HG02870 (cell line): Measurements from ENCODE around the gene DUSP11.
"Not testable (repeated sequence)": the region's sequence is repeated elsewhere in the genome, so short reads cannot be mapped to it uniquely, and the experiment has no call there.

Experiments
- ATAC-seq: cut with Tn5 transposase; IDR thresholded peaks from one replicate; pipeline ENCODE4 v1.9.1; 2021; ENCODE audit warnings: mild to moderate bottlenecking, moderate library complexity; ENCODE audit not compliant: unreplicated experiment

DUSP11 gene

GRCh38 chr2:73776381-73776780 lies 3.5 kb downstream of the DUSP11 start:
- ATAC-seq = no peak

DNA sequence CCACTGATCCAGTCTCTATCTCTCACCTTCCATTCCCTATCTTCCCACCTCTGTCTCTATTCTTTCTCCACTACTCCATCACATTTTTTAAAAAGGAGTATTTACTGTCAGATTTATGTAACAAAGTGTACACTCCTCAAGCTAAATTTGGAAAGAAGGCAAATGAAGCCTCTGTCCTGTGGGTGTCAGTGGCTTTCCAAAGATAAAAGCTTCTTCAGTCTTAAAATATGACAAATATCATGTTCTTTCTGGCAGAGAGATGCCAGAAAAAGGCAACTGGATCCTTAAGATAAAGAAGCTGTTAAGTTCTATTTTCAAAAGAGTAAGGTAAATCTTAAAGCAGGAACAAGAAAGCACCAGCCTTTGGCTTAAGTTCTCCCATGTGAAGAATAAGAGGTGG lies 7.1 kb downstream of the DUSP11 start:
- ATAC-seq = no peak

GRCh38 chr2:73770725-73771124 lies 9.2 kb downstream of the DUSP11 start:
- ATAC-seq = no peak

DNA sequence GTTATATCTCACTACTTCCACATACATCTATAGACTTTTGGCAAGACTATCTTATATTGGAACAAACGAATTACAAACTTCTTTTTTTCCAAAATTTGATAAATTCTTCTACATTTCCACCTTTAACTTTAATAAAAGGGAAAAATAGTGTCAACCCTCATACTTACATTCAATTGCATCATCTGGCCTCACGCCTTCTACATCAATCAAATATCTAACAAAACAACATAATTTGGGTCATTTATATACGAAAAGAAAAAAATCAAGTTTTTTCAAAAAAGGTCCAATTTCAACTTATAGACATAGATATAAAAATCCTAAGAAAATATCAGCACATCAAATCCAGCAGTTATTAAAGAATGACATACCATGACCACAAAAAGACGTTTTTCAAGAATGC lies 12.9 kb downstream of the DUSP11 start:
- no peak for ATAC-seq

- no peak for ATAC-seq
Observed at GRCh38 chr2:73766349-73766748, 13.6 kb downstream of the DUSP11 start.

GRCh38 chr2:73764945-73765344 lies 15.0 kb downstream of the DUSP11 start:
- ATAC-seq = no peak

DNA sequence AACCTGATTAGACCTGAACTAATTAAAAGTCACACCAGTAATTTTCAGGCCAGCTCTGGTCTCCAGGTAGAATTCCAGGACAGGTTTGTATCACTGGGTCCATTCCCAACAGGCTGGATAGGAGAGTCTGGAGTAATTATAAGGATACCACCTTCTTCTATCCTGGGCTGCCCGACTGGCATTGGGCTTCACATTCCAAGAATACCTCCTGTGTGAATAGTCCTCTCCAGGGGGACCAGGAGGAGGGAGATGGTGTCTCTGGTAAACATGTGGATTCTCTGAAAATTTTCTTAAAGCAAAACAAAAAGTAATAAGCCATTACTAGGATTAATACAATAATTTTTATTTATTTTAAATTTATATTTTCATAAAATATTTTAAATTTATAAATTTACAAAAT lies 17.3 kb downstream of the DUSP11 start:
- ATAC-seq = no peak

- ATAC-seq = no peak
Observed at GRCh38 chr2:73759904-73760303, 20.0 kb downstream of the DUSP11 start.

GRCh38 chr2:73759285-73759764 lies 20.6 kb downstream of the DUSP11 start:
- ATAC-seq = no peak

DNA sequence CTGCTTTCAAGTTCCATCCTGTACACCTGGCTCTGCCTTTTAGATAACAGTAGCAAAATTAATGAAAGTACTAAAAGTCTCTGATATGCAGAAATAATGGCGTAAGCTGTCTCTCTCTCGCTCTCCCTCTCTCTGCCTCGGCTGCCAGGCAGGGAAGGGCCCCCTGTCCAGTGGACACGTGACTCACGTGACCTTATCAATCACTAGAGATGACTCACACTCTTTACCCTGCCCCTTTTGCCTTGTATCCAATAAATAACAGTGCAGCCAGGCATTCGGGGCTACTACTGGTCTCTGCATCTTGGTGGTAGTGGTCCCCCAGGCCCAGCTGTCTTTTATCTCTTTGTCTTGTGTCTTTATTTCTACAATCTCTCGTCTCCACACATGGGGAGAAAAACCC lies 25.6 kb downstream of the DUSP11 start:
- not testable (repeated sequence) for ATAC-seq

- ATAC-seq = no peak
Observed at GRCh38 chr2:73749314-73749713, 30.6 kb downstream of the DUSP11 start.

- no peak for ATAC-seq
Observed at GRCh38 chr2:73746877-73747208, 33.1 kb downstream of the DUSP11 start.

- ATAC-seq = no peak
Observed at GRCh38 chr2:73746015-73746876, 33.7 kb downstream of the DUSP11 start.

DNA sequence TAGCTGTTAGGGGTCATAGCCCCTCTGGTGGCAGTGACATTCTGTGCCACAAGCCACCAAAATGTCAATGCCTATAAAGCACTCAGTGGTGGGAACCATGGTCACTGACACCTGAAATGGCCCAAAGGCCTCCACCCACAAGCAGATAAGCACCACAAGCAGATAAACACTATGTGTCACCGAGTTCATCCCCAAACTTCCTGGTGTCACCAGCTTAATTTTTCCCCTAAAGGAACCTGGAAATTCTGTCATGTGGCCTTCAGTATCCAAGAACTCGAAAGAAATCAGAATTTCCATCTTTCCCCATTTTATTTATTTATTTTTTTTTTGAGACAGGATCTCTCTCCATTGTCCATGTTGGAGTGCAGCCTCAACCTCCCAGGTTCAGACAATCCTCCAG lies 39.1 kb downstream of the DUSP11 start:
- no peak for ATAC-seq

DNA sequence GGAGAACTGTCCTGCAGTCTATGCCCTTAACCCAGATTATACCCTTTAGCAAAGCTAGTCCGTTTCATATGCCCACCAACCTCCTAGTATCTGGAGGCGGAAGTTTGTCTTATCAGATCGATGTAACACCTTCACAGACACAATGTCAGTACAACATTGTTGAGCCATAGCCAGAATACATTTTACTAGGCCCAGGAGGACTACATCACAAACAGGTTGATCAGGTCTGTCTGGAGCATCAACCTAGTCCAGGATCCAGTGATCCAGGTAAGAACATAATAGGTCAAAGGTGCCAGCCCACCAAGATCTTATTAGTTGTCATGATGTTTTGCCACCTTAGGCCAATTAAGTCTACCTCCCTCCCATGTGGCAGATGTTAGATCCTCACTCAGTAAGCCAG lies 40.8 kb downstream of the DUSP11 start:
- ATAC-seq = no peak

DNA sequence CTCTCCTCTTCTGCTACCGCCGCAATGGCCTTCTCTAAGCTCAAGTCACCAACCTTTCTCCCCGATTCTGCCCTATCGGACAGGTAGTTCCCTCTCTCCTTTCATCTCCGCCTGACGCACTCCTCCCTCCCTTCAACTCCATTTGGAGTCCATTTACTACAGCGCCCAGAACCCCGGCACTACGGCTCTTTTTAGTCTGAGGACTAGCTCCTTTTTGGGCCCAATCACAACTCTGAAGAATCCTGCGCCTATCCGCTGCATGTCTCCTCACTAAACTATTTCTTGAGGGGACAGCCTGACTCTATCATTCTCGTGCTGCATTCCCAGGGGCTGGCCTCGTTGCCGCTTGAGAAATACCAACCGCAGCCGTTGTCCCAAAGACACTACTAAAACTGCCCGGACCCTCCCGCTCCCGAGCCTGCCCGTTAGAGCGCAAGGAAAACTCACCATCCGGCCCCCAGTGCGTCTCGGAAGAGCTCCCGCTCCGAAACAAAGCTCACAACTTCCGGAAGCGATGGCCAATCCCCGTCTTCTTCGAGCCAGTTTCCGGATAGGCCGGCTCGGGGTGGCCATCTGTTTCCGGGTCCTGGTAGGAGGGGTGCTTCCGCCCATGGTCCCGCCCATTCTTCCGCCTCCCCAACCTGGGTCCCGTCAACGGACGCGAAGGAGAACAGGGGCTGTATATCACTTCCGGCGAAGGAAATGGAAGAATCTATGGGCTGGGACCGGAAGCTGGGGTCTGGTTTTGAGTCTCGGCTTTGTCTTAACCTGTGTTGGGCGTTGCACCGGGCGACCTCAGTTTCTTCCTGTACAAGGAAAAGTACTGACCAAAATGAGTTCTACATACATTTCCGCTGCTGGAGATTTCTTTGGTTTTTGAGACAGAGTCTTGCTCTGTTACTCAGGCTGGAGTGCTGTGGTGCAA lies 42.8 kb downstream of the DUSP11 start, which contains the start of gene TPRKB:
Gene TPRKB (minus strand): TSS at position 491 of the 925 bp plus-strand sequence. CDS start 2,776 bp downstream, outside the sequence.
- peak; percentile 96 for ATAC-seq

DNA sequence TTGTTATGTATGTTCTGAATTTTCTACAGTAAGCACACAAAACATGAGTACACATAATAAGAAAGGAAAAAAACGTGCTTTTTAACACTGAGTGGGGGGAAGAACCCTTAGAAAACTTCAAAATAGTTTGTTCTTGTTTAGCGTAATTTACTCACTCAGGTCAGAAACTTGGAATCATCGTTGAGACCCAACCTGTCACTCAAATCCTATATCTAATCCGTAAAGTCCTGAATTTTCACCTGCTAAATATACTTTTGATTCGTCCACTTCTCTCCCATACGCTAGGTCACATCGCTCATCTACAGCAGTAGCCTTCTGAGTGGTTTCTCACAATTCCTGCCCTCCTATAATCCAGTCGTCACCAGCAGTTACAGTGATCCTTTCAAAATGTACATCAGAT lies 43.5 kb downstream of the DUSP11 start:
- ATAC-seq = no peak

GRCh38 chr2:73730810-73731209 lies 49.1 kb downstream of the DUSP11 start:
- ATAC-seq = no peak

- ATAC-seq = no peak
Observed at GRCh38 chr2:73728711-73729110, 51.2 kb downstream of the DUSP11 start.

DNA sequence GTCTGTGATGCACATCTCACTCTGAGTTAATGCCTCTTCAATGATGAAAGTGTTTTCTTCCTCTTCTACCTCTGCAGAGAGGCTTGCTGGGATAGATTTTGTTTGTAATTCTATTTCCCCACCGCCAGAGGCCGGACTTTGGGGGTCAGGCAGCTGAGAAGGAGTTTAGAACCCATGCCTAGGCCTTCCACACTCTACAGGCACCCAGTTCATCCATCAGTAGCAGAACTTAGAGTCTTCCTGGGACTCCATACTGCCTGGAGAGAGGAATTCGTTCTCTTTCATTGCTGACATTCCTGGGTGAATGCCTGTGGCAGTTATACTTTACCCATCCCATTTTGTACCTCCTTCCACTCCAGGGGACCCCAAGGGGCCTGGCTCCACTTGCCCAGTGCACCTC lies 51.9 kb downstream of the DUSP11 start:
- ATAC-seq = no peak

DNA sequence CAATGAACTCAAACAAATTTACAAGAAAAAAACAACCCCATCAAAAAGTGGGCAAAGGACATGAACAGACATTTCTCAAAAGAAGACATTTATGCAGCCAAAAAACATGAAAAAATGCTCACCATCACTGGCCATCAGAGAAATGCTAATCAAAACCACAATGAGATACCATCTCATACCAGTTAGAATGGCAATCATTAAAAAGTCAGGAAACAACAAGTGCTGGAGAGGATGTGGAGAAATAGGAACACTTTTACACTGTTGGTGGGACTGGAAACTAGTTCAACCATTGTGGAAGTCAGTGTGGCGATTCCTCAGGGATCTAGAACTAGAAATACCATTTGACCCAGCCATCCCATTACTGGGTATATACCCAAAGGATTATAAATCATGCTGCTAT lies 53.2 kb downstream of the DUSP11 start:
- ATAC-seq = not testable (repeated sequence)
